Hepatocyte (in vitro differentiated cells): Measurements from ENCODE around the gene XRCC5.

Experiments
- EZH2 ChIP-seq: fragments of 200-600 bp; sonication (generic); IDR thresholded peaks from 2 replicates; pipeline ENCODE4 v1.6.1; 2016; ENCODE audit warnings: antibody characterized with exemption, mild to moderate bottlenecking, borderline replicate concordance
- TF ChIP-seq, protein P1 (sequence below): fragments of 200-600 bp; sonication (generic); IDR thresholded peaks from 2 replicates; pipeline ENCODE4 v1.5.1; 2016; ENCODE audit warnings: antibody characterized with exemption, mild to moderate bottlenecking; ENCODE audit not compliant: poor library complexity

DNA sequence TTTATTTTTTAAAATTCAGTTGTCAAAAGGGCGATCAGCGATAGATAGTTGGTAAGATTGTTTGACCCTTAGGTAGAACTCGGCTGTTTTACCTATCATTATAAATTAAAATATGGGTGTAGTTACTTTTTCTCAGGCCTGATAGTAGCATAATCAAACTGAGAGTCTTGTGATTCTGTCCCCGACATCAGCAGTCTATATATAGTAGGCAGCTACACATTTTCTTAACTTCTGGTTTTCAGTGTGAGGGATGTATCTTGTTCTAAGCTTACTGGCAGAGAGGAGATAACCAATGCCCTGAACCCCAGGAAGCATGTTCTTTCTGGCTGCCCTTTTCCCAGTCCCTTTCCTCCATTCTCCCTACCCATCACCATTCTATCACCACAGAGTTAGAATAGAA, 56.6 kb downstream of the XRCC5 start:
- TF ChIP-seq EZH2 = no peak
- TF ChIP-seq, protein P1, sequence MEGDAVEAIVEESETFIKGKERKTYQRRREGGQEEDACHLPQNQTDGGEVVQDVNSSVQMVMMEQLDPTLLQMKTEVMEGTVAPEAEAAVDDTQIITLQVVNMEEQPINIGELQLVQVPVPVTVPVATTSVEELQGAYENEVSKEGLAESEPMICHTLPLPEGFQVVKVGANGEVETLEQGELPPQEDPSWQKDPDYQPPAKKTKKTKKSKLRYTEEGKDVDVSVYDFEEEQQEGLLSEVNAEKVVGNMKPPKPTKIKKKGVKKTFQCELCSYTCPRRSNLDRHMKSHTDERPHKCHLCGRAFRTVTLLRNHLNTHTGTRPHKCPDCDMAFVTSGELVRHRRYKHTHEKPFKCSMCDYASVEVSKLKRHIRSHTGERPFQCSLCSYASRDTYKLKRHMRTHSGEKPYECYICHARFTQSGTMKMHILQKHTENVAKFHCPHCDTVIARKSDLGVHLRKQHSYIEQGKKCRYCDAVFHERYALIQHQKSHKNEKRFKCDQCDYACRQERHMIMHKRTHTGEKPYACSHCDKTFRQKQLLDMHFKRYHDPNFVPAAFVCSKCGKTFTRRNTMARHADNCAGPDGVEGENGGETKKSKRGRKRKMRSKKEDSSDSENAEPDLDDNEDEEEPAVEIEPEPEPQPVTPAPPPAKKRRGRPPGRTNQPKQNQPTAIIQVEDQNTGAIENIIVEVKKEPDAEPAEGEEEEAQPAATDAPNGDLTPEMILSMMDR = no peak
